ENCODE measurements around the gene CACNA1I. TPM values are rescaled to one million over a fixed set of nuclear protein-coding genes. Genes with fewer than 3 reads are reported as not detected.

Gene CACNA1I
- total and polyA plus RNA-seq, 9 donors: 0.04 to 0.14 (median 0.09) TPM

DNA sequence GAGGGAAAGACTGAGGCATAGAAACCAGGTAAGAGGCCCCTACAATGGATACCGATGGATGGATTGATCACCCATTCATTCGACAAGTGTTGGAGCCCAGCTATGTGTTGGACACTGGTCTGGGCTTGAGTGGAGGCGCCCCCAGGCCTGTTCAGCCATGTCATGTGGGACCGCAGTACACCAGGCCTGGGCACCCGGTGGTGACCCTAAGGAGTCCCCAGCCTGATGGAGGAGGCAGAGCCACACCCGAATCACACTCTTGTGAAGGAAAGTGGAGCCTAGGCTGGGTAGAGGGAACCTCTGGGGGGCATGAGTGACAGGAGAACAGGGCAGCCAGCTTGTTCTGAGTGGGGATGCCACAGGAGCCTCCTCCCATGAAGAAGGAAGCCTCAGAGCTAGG lies 10.2 kb downstream of the CACNA1I start:
- Histone ChIP-seq H3K9me3 (replicated peaks; ENCODE audit: control insufficient read depth, low read depth, low read length) (no peaks in the 10 kb centered on the region), H3K36me3 (ENCODE audit: control insufficient read depth, insufficient read depth, low read length) (no peaks in the 10 kb centered on the region), H3K27ac (ENCODE audit: low read length) (peak overlapping the region; percentile 23), H3K27me3 (ENCODE audit: control insufficient read depth, insufficient read depth, low read length) (peaks cover 10% of the 10 kb centered on the region), H3K4me1 (ENCODE audit: control insufficient read depth, insufficient read depth, low read length) (peaks cover 7% of the 10 kb centered on the region), H3K4me3 (ENCODE audit: low read length) (no peak overlapping the region)
- no peak for DNase-seq
- WGBS (ENCODE audit: insufficient coverage): 96% methylated on average over 6 of the region's 6 CpGs

DNA sequence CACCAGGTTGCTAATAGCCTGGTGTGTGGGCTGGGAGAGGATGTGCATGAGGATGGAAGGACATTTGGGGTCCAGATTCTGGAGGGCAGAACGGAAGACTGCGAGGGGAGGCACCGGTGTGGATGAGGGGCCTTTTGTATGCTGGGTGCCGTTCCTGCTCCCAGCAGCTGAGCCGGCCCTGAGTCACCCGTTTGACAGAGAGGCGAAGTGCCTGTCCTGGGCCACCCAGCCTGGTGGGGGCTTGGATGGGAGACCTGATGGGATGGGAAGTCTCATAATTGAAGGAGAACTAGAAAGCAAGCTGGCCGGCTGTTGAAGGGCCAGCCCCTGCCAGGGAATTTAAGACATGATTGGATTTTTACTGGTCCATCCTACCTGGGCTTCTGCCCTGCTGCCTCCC lies 10.8 kb downstream of the CACNA1I start:
- Histone ChIP-seq H3K27me3 (ENCODE audit: control insufficient read depth, insufficient read depth, low read length) (peaks cover 10% of the 10 kb centered on the region), H3K27ac (ENCODE audit: low read length) (no peak overlapping the region), H3K4me3 (ENCODE audit: low read length) (no peak overlapping the region), H3K36me3 (ENCODE audit: control insufficient read depth, insufficient read depth, low read length) (no peaks in the 10 kb centered on the region), H3K9me3 (replicated peaks; ENCODE audit: control insufficient read depth, low read depth, low read length) (no peaks in the 10 kb centered on the region), H3K4me1 (ENCODE audit: control insufficient read depth, insufficient read depth, low read length) (peaks cover 7% of the 10 kb centered on the region)
- no peak for DNase-seq
- WGBS (ENCODE audit: insufficient coverage): 74% methylated on average over 7 of the region's 8 CpGs

DNA sequence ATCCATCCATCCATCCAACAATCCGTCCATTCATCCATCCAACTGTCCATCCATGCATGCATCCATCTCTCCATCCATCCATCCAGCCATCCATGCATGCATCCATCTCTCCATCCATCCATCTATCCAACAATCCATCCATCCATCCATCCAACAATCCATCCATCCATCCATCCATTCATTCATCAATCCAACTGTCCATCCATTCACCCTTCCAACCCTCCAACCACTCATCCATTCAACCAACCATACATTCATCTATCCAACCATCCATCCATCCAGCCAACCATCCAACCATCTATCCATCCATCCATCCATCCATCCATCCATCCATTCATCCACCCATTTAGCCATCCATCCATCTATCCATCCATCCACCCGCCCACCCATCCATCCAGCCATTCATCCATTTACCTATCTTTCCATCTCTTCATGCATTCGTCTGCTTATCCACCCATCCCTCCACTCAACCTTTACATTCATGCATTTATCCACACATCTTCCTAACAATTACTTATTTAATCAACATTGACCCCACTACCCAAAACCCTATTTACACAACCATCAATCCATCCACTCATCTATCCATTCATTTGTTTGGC lies 12.6 kb downstream of the CACNA1I start:
- Histone ChIP-seq H3K36me3 (ENCODE audit: control insufficient read depth, insufficient read depth, low read length) (no peaks in the 10 kb centered on the region), H3K4me1 (ENCODE audit: control insufficient read depth, insufficient read depth, low read length) (peaks cover 6% of the 10 kb centered on the region), H3K9me3 (replicated peaks; ENCODE audit: control insufficient read depth, low read depth, low read length) (no peaks in the 10 kb centered on the region), H3K4me3 (ENCODE audit: low read length) (no peak overlapping the region), H3K27me3 (ENCODE audit: control insufficient read depth, insufficient read depth, low read length) (peaks cover 8% of the 10 kb centered on the region), H3K27ac (ENCODE audit: low read length) (no peak overlapping the region)
- 63% methylated on average over 3 of the region's 3 CpGs for WGBS (ENCODE audit: insufficient coverage)
- DNase-seq: no peak

DNA sequence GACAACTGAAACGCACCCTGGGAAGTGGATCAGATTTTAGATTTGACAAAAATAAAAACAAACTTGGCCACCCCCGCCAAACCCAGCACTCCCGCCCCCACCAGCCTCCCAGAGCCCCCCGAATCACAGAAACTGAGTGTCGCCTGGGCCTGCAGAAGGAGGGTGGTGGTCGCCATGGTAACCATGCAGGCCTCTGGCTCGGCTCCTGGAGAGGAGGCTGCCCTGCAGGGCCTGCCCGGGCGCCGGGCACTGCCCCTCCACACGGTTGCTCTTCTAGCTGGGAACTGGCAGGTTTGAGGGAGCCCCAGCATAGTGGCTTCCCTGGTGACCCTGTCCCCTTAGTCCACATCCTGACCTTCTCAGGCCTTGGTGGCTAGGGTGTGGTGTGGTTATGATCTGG lies 19.3 kb downstream of the CACNA1I start:
- DNase-seq: no peak
- Histone ChIP-seq H3K36me3 (ENCODE audit: control insufficient read depth, insufficient read depth, low read length) (no peaks in the 10 kb centered on the region), H3K9me3 (replicated peaks; ENCODE audit: control insufficient read depth, low read depth, low read length) (no peaks in the 10 kb centered on the region), H3K27ac (ENCODE audit: low read length) (no peak overlapping the region), H3K4me3 (ENCODE audit: low read length) (no peak overlapping the region), H3K27me3 (ENCODE audit: control insufficient read depth, insufficient read depth, low read length) (peaks cover 6% of the 10 kb centered on the region), H3K4me1 (ENCODE audit: control insufficient read depth, insufficient read depth, low read length) (no peaks in the 10 kb centered on the region)
- 49% methylated on average over 5 of the region's 11 CpGs for WGBS (ENCODE audit: insufficient coverage)

GRCh38 chr22:39592081-39593065 lies 21.8 kb downstream of the CACNA1I start:
- no peak for DNase-seq
- WGBS (ENCODE audit: insufficient coverage): 51% methylated on average over 28 of the region's 32 CpGs
- Histone ChIP-seq H3K4me3 (ENCODE audit: low read length) (no peak overlapping the region), H3K4me1 (ENCODE audit: control insufficient read depth, insufficient read depth, low read length) (no peaks in the 10 kb centered on the region), H3K27ac (ENCODE audit: low read length) (no peak overlapping the region), H3K9me3 (replicated peaks; ENCODE audit: control insufficient read depth, low read depth, low read length) (no peaks in the 10 kb centered on the region), H3K36me3 (ENCODE audit: control insufficient read depth, insufficient read depth, low read length) (no peaks in the 10 kb centered on the region), H3K27me3 (ENCODE audit: control insufficient read depth, insufficient read depth, low read length) (peaks cover 16% of the 10 kb centered on the region)

GRCh38 chr22:39593066-39593930 lies 22.7 kb downstream of the CACNA1I start:
- WGBS (ENCODE audit: insufficient coverage): 67% methylated on average over 12 of the region's 12 CpGs

GRCh38 chr22:39593931-39594285 lies 23.4 kb downstream of the CACNA1I start:
- Histone ChIP-seq H3K27me3 (ENCODE audit: control insufficient read depth, insufficient read depth, low read length) (peaks cover 29% of the 10 kb centered on the region), H3K4me3 (ENCODE audit: low read length) (no peak overlapping the region), H3K36me3 (ENCODE audit: control insufficient read depth, insufficient read depth, low read length) (no peaks in the 10 kb centered on the region), H3K9me3 (replicated peaks; ENCODE audit: control insufficient read depth, low read depth, low read length) (no peaks in the 10 kb centered on the region), H3K27ac (ENCODE audit: low read length) (no peak overlapping the region), H3K4me1 (ENCODE audit: control insufficient read depth, insufficient read depth, low read length) (no peaks in the 10 kb centered on the region)
- 61% methylated on average over 6 of the region's 6 CpGs for WGBS (ENCODE audit: insufficient coverage)
- no peak for DNase-seq

More at GRCh38 chr22:39593066-39593930, 22.7 kb downstream of the CACNA1I start:
- H3K4me3 ChIP-seq (ENCODE audit: low read length): no peak overlapping the region
- DNase-seq: no peak
- H3K4me1 ChIP-seq (ENCODE audit: control insufficient read depth, insufficient read depth, low read length): no peaks in the 10 kb centered on the region
- no peaks in the 10 kb centered on the region for H3K36me3 ChIP-seq (ENCODE audit: control insufficient read depth, insufficient read depth, low read length)
- H3K27ac ChIP-seq (ENCODE audit: low read length): no peak overlapping the region
- H3K9me3 ChIP-seq (replicated peaks; ENCODE audit: control insufficient read depth, low read depth, low read length): no peaks in the 10 kb centered on the region
- H3K27me3 ChIP-seq (ENCODE audit: control insufficient read depth, insufficient read depth, low read length): peaks cover 24% of the 10 kb centered on the region

GRCh38 chr22:39594411-39594810 lies 23.9 kb downstream of the CACNA1I start:
- DNase-seq: no peak
- H3K9me3 ChIP-seq (replicated peaks; ENCODE audit: control insufficient read depth, low read depth, low read length): no peaks in the 10 kb centered on the region
- WGBS (ENCODE audit: insufficient coverage): 25% methylated on average over 4 of the region's 7 CpGs
- H3K4me3 ChIP-seq (ENCODE audit: low read length): no peak overlapping the region
- peaks cover 29% of the 10 kb centered on the region for H3K27me3 ChIP-seq (ENCODE audit: control insufficient read depth, insufficient read depth, low read length)
- no peaks in the 10 kb centered on the region for H3K36me3 ChIP-seq (ENCODE audit: control insufficient read depth, insufficient read depth, low read length)
- no peak overlapping the region for H3K27ac ChIP-seq (ENCODE audit: low read length)
- H3K4me1 ChIP-seq (ENCODE audit: control insufficient read depth, insufficient read depth, low read length): no peaks in the 10 kb centered on the region

- Histone ChIP-seq H3K27me3 (ENCODE audit: control insufficient read depth, insufficient read depth, low read length) (peaks cover 36% of the 10 kb centered on the region), H3K36me3 (ENCODE audit: control insufficient read depth, insufficient read depth, low read length) (no peaks in the 10 kb centered on the region), H3K4me3 (ENCODE audit: low read length) (no peak overlapping the region), H3K27ac (ENCODE audit: low read length) (no peak overlapping the region), H3K9me3 (replicated peaks; ENCODE audit: control insufficient read depth, low read depth, low read length) (no peaks in the 10 kb centered on the region), H3K4me1 (ENCODE audit: control insufficient read depth, insufficient read depth, low read length) (no peaks in the 10 kb centered on the region)
- WGBS (ENCODE audit: insufficient coverage): 77% methylated on average over 8 of the region's 12 CpGs
- DNase-seq: no peak
Measured at GRCh38 chr22:39595622-39596172, 25.1 kb downstream of the CACNA1I start.
